DMS153 treated with DMSO at 0.1 percent for 48 hours (cell line): ENCODE measurements around the gene C6orf89.
"Not testable (repeated sequence)": the region's sequence is repeated elsewhere in the genome, so short reads cannot be mapped to it uniquely, and the experiment has no call there.

Experiments
- DNase-seq: peaks from one replicate; lab custom pipeline; 2025; ENCODE audit not compliant: unreplicated experiment; lab: John Stamatoyannopoulos, UW

C6orf89 gene

GRCh38 chr6:36920049-36920448 lies 34.3 kb downstream of the C6orf89 start:
- no peak for DNase-seq

GRCh38 chr6:36920546-36920945 lies 34.8 kb downstream of the C6orf89 start:
- no peak for DNase-seq

GRCh38 chr6:36924131-36924530 lies 38.4 kb downstream of the C6orf89 start:
- no peak for DNase-seq

- no peak for DNase-seq
Measured at GRCh38 chr6:36924778-36925374, 39.1 kb downstream of the C6orf89 start.

- no peak for DNase-seq
Measured at GRCh38 chr6:36925809-36926208, 40.1 kb downstream of the C6orf89 start.

- no peak for DNase-seq
Measured at GRCh38 chr6:36926708-36927513, 41.2 kb downstream of the C6orf89 start.

- no peak for DNase-seq
Measured at GRCh38 chr6:36927691-36928546, 42.2 kb downstream of the C6orf89 start.

GRCh38 chr6:36928547-36928918 lies 42.8 kb downstream of the C6orf89 start:
- no peak for DNase-seq

GRCh38 chr6:36929152-36929551 lies 43.4 kb downstream of the C6orf89 start:
- no peak for DNase-seq

- DNase-seq: no peak
Measured at GRCh38 chr6:36929607-36930006, 43.9 kb downstream of the C6orf89 start.

- no peak for DNase-seq
Measured at GRCh38 chr6:36930483-36930882, 44.7 kb downstream of the C6orf89 start.

- DNase-seq: no peak
Measured at GRCh38 chr6:36933102-36933501, 47.4 kb downstream of the C6orf89 start.

GRCh38 chr6:36933519-36933918 lies 47.8 kb downstream of the C6orf89 start:
- DNase-seq: no peak

- no peak for DNase-seq
Measured at GRCh38 chr6:36934901-36935300, 49.1 kb downstream of the C6orf89 start.

- DNase-seq: no peak
Measured at GRCh38 chr6:36936824-36937223, 51.1 kb downstream of the C6orf89 start.

- no peak for DNase-seq
Measured at GRCh38 chr6:36937896-36938295, 52.1 kb downstream of the C6orf89 start.

- no peak for DNase-seq
Measured at GRCh38 chr6:36938536-36938935, 52.8 kb downstream of the C6orf89 start.

GRCh38 chr6:36939005-36939404 lies 53.3 kb downstream of the C6orf89 start:
- not testable (repeated sequence) for DNase-seq

- DNase-seq: no peak
Measured at GRCh38 chr6:36940027-36940426, 54.3 kb downstream of the C6orf89 start.

- DNase-seq: not testable (repeated sequence)
Measured at GRCh38 chr6:36941561-36941960, 55.8 kb downstream of the C6orf89 start.

GRCh38 chr6:36942329-36942728 lies 56.6 kb downstream of the C6orf89 start:
- not testable (repeated sequence) for DNase-seq

- no peak for DNase-seq
Measured at GRCh38 chr6:36944650-36945049, 58.9 kb downstream of the C6orf89 start.
